A673 (cell line): ENCODE measurements around the gene FHIT. TPM values are rescaled to one million over a fixed set of nuclear protein-coding genes. Genes with fewer than 3 reads are reported as not detected.

Source experiments
- BruUV-seq: library from RNA; stranded (reverse); fragments of 400-500 nt; replicated peaks from 2 replicates; lab custom pipeline; 2021; lab: Mats Ljungman, UMichigan
- CTCF ChIA-PET: fragments of 300-600 bp; sonication (Branson Sonifier 250); formaldehyde crosslinking; loops from one replicate; lab custom pipeline; 2022; ENCODE audit warnings: antibody characterized with exemption; lab: Charles Lee
- POLR2A ChIA-PET: fragments of 300-600 bp; sonication (Branson Sonifier 250); formaldehyde crosslinking; loops from one replicate; lab custom pipeline; 2022; ENCODE audit warnings: antibody characterized with exemption; ENCODE audit not compliant: low non-redundant PET; lab: Charles Lee
- DNase-seq: peaks from one replicate; pipeline ENCODE4 v3.0.0-alpha.2; 2015; ENCODE audit warnings: low spot score
- H3K27ac ChIP-seq: fragments of 200-600 bp; sonication (generic); 2 replicates; pipeline ENCODE4 v1.5.1; 2016; ENCODE audit warnings: mixed run types, low read depth, mild to moderate bottlenecking, mixed read lengths, antibody characterized with exemption, low read length; ENCODE audit not compliant: poor library complexity, severe bottlenecking
- H3K27me3 ChIP-seq: fragments of 200-600 bp; sonication (generic); replicated peaks from 2 replicates; pipeline ENCODE4 v1.6.1; 2017; ENCODE audit warnings: mixed run types, low read depth, mild to moderate bottlenecking, mixed read lengths, antibody characterized with exemption, low read length; ENCODE audit not compliant: insufficient read depth, poor library complexity
- H3K36me3 ChIP-seq: fragments of 200-600 bp; sonication (generic); 2 replicates; pipeline ENCODE4 v1.6.1; 2016; ENCODE audit warnings: mixed run types, mild to moderate bottlenecking, mixed read lengths, antibody characterized with exemption, low read length; ENCODE audit not compliant: insufficient read depth, poor library complexity, severe bottlenecking
- H3K4me1 ChIP-seq: fragments of 200-600 bp; sonication (generic); 2 replicates; pipeline ENCODE4 v1.6.1; 2017; ENCODE audit warnings: mixed run types, mild to moderate bottlenecking, mixed read lengths, antibody characterized with exemption, low read length; ENCODE audit not compliant: insufficient read depth, poor library complexity, severe bottlenecking
- H3K4me3 ChIP-seq: fragments of 200-600 bp; sonication (generic); 2 replicates; pipeline ENCODE4 v1.5.1; 2016; ENCODE audit warnings: low read depth, mixed run types, mild to moderate bottlenecking, mixed read lengths, low read length; ENCODE audit not compliant: poor library complexity, severe bottlenecking
- H3K9me3 ChIP-seq: fragments of 200-600 bp; sonication (generic); 2 replicates; pipeline ENCODE4 v1.6.1; 2016; ENCODE audit warnings: mixed run types, low read depth, mild to moderate bottlenecking, mixed read lengths, antibody characterized with exemption, low read length; ENCODE audit not compliant: poor library complexity, severe bottlenecking
- CTCF ChIP-seq: fragments of 300-800, 200-600 bp; sonication (generic); conservative IDR thresholded peaks from 2 replicates; pipeline ENCODE4 v1.5.1; 2017; ENCODE audit warnings: low read depth, mild to moderate bottlenecking, antibody characterized with exemption, low read length, moderate library complexity, mixed read lengths
- EZH2 ChIP-seq: fragments of 200-600 bp; sonication (generic); IDR thresholded peaks from 2 replicates; pipeline ENCODE4 v1.6.1; 2017; ENCODE audit warnings: borderline replicate concordance, low read depth, mild to moderate bottlenecking, mixed read lengths, antibody characterized with exemption, low read length; ENCODE audit not compliant: poor library complexity, severe bottlenecking
- intact Hi-C: fragments of 100-400 bp; cut with micrococcal nuclease; formaldehyde crosslinking; loops from one replicate; pipeline ENCODE4 v1.10.0; 2022; ENCODE audit not compliant: unreplicated experiment
- total RNA-seq: library from RNA; stranded (reverse); gene quantifications from 2 replicates; pipeline ENCODE4 v1.2.3, GENCODE V29; 2021

Gene FHIT
- total RNA-seq, 1 experiment from 2014 or later = not detected

- H3K27me3 ChIP-seq = no peaks in the 10 kb centered on the region
- no peak for DNase-seq
- TF ChIP-seq EZH2 (no peak), CTCF (no peak)
- no peaks in the 10 kb centered on the region for H3K4me1 ChIP-seq
- H3K9me3 ChIP-seq = no peaks in the 10 kb centered on the region
- no peak overlapping the region for H3K27ac ChIP-seq
- CTCF ChIA-PET = no interaction called here
- no TSS peak for BruUV-seq
- intact Hi-C loops = no loop called here
- no peak overlapping the region for H3K4me3 ChIP-seq
- H3K36me3 ChIP-seq = no peaks in the 10 kb centered on the region
- POLR2A ChIA-PET = no interaction called here
Observed at GRCh38 chr3:60957541-60957940, 293.7 kb downstream of the FHIT start.

GRCh38 chr3:60956729-60957128 is 294.5 kb downstream of the FHIT start:
- intact Hi-C loops = no loop called here
- CTCF ChIA-PET = no interaction called here
- Histone ChIP-seq H3K4me3 (no peak overlapping the region), H3K27ac (no peak overlapping the region), H3K36me3 (no peaks in the 10 kb centered on the region), H3K27me3 (no peaks in the 10 kb centered on the region), H3K4me1 (no peaks in the 10 kb centered on the region), H3K9me3 (no peaks in the 10 kb centered on the region)
- no TSS peak for BruUV-seq
- POLR2A ChIA-PET = no interaction called here
- TF ChIP-seq EZH2 (no peak), CTCF (no peak)
- no peak for DNase-seq

- no peaks in the 10 kb centered on the region for H3K36me3 ChIP-seq
- TF ChIP-seq EZH2 (no peak), CTCF (no peak)
- ChIA-PET CTCF (no interaction called here), POLR2A (no interaction called here)
- intact Hi-C loops = no loop called here
- H3K9me3 ChIP-seq = no peaks in the 10 kb centered on the region
- H3K27me3 ChIP-seq = no peaks in the 10 kb centered on the region
- H3K27ac ChIP-seq = no peak overlapping the region
- DNase-seq = no peak
- H3K4me3 ChIP-seq = no peak overlapping the region
- no TSS peak for BruUV-seq
- H3K4me1 ChIP-seq = no peaks in the 10 kb centered on the region
Observed at GRCh38 chr3:60955034-60955433, 296.2 kb downstream of the FHIT start.
